ENCODE data around the gene TUBGCP4.
"Not testable (repeated sequence)": the region's sequence is repeated elsewhere in the genome, so short reads cannot be mapped to it uniquely, and the experiment has no call there.

Gene TUBGCP4

DNA sequence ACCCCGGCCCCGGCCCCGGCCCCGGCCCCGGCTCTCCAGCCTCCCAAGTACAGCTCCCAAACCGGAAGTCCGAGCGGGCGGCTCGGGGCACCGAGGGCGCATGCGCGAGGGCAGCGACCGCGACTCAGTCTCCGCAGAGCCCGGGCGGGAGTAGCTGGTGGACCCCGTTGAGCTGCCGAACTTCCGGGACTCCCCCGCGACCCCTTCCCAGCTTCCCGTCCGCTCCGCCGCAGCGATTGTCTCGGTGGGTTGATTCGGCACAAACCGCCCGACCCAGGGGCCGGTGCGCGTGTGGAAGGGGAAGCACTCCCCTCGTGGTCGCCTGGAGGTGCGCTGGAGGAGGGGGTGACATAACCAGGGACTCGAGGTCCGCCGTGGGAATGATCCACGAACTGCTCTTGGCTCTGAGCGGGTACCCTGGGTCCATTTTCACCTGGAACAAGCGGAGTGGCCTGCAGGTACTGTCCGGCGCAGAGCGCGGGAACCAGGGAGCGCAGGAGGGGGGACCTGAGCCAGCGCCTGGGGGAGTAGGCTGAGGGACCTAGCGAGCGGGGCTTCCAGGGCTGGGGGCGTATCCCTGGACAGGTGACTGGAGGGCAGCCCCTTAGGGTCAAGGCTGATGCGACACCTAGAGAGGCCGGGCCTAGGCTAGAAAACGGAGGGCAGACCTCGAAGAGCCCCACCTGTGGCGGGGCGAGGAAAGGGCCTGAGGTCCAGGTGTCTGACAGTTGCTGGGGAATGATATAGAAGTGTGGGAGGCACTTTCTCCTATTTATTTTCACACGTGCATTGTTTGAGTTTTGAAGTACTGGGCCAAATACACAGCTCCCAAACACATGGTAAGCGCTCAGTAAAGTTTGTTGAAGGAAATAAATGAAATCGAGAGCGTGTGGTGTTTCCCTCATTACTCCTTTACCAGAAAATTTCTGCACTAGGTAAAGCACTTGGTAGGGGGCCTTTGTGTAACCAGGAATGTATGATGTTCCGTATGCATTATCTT, at the start of gene TUBGCP4, which contains the start of gene ZSCAN29:
Gene TUBGCP4, plus strand, starts transcription at position 127 of the 1,000 bp plus-strand sequence. Its CDS starts 254 bp downstream, at position 381.
Gene ZSCAN29, minus strand, starts transcription at position 69 of the 1,000 bp plus-strand sequence. CDS start 1,130 bp downstream, outside the sequence.
- peak; percentile 84 for DNase-seq

DNA sequence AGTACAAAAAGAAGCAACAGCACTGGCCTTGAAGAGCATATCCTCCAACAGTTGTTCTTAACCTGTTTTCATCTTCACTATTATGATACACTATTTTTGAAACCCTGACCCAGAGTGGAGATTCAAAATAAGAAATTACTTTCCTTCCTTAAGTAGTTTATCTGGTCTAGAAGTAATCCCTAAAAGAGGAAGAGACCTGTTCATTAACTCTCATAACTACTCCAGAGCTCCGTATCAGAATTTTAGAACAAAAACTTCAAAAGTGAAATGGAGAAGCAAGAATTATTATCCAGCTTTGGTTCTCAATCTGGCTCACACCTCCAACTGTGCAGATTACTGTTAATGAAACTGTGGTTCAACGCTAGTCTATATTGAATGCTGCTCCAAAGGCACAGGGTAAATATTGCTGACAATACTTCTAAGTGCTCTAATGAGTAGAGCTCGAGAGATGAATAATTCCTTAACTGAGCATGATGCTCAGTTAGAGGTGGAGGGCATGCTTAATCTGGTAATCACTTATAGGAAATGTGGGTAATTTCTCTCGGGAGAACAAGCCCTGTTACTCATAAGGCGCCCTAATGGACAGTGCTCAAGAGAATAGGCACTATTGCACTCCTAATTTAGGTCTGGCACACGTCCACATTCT, 45.7 kb upstream of the TUBGCP4 start:
- DNase-seq, result no peak

- DNase-seq, result peak; percentile 13
Observed at GRCh38 chr15:43329217-43329959, 41.5 kb upstream of the TUBGCP4 start.

DNA sequence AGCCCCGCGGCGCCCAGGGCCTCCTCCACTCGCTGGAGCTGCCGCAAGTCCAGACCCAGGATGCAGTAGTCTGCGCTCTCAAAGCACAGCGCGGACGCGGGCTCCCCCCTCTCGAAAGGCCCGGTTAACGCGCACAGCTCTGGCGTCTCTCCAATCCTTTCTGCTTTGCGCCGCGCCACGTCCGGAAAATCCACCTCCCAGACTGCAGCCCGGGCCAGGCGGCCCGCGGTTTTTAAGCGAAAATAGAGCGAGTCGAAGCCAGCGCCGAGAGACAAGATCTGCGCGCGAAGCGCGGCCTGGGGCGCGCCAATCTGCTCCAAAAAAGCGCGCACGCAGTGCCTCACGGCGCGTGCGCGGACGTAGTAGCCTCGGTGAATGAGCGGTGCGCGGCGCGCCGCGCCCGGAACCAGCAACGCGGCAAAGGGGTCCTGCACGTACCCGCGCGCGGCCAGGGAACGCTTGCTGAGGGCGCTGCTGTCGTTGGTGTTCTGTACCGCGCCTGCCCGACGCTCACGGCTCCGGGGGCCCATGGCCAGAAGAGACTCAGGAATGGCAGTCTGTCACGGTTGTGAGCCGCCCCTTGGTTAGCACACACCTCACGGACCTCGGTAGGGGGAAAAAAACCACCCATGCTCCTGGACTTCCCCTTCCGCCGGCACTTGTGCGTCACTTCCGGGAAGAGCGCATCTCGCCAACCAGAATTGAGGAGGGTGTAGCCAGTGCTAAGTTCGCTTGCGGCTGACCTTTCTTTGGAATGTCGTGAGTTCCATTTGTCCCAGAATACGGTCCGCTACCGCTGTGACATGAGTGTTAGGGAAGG, 40.7 kb upstream of the TUBGCP4 start, which contains the start of gene LCMT2:
Gene LCMT2, minus strand, starts transcription at position 614 of the 820 bp plus-strand sequence. Its CDS starts 84 bp downstream, at position 530.
- DNase-seq, result peak; percentile 91

- DNase-seq, result no peak
Observed at GRCh38 chr15:43330780-43331087, 40.2 kb upstream of the TUBGCP4 start.

- DNase-seq, result peak; percentile 2
Observed at GRCh38 chr15:43346305-43346704, 24.6 kb upstream of the TUBGCP4 start.

DNA sequence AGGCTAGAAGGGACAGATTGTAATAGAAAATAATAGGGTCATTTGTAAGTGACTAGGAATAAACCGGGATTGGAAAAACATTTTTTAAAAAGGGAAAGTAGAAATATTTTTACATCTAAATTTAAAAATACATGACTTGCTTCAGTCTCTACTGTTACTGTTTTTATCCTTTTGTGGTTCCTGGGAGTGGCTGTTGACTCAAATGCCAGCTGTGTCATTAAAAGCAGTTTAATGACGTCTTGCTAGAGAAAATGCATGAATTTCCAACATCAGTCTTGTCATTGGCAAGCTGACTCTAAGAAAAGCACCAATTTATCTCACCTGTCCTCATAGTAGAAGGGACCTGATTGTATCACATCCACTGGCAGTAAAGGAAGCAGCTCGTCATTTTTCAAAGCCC, 23.8 kb upstream of the TUBGCP4 start:
- DNase-seq, result no peak

- DNase-seq, result no peak
Observed at GRCh38 chr15:43352693-43353382, 18.1 kb upstream of the TUBGCP4 start.

DNA sequence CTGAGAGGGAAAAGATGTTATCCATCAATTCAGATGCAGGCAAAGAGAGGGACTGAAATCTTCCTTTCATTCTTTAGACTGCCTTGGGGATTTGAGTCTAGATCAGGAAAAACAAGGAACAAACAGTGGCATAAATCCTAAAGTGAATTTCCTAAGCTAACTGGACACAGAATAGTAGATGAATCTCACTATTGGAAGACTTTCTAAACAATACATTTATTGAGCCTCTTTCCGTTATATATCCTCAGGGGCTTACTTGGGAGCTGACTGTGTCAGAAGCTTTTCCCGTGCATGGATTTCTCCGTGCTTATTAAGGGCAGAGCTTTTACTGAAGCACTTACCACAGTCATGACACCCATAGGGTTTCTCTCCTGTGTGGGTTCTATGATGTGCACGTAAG, 10.1 kb upstream of the TUBGCP4 start:
- DNase-seq, result no peak

- DNase-seq, result no peak
Observed at GRCh38 chr15:43361313-43361903, 9.5 kb upstream of the TUBGCP4 start.

DNA sequence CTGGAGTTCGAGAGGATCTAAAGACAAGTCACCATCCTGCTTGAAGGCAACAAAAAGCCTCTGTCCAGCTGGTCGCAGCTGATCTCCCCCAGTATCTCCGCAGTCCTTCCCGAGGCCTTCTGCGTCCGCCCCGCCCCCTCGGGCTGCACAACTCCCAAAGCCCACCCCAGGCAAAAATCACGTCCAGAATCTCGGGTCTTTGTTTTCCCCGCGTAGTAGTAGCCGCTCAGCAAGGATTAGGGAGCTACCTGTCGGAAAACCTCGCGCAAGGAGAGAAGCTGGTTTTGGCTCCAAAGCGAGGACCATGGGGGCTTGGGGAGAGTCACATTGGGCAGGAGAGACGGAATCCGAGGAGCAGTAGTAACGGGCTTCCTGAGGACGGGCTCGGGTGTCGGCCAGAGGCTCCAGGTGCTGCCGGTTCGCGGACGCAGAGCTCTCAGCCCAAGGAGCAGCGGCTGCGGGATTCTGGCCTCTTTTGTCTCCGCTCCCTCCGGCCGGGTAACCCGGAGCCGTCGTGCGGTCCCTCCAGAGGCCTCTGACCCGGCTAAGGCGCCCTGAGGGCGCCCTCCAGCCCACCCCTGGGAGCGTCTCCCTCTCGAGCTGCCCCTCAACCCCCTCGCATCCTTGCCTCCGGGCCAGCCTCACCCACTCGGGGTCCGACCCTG, 459 bp upstream of the TUBGCP4 start:
- DNase-seq, result peak; percentile 69

- peak; percentile 67 for DNase-seq
Observed at GRCh38 chr15:43376017-43376705, 5.3 kb downstream of the TUBGCP4 start.

GRCh38 chr15:43378601-43379000, 7.7 kb downstream of the TUBGCP4 start:
- DNase-seq, result no peak

DNA sequence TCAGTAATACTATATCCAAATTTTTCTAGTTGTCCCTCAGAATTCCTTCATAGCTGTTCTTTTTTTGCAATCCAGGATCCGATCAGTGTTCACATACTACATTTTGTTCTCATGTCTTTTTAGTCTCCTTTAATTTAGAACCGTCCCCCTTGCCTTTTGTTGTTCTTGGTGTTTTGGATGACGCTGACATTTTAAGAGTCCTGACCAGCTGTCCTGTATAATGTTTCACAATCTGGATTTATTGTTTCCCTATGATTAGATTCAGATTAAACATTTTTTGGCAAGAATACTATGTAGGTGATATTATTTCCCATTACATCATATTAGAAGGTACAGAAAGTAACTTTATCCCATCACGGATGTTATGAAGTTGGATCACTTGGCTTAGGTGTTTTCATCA, 11.4 kb downstream of the TUBGCP4 start:
- no peak for DNase-seq

- no peak for DNase-seq
Observed at GRCh38 chr15:43383070-43383469, 12.2 kb downstream of the TUBGCP4 start.

GRCh38 chr15:43390723-43391122, 19.8 kb downstream of the TUBGCP4 start:
- no peak for DNase-seq

DNA sequence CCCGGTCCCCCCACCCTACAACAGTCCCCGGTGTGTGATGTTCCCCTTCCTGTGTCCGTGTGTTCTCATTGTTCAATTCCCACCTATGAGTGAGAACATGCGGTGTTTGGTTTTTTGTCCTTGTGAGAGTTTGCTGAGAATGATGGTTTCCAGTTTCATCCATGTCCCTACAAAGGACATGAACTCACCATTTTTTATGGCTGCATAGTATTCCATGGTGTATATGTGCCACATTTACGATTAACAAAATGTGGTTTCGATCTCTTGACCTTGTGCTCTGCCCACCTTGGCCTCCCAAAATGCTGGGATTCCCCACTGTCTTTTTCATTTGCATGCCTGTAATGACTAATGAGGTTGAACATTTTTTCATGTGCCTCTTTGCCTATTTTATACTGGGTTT, 22.7 kb downstream of the TUBGCP4 start:
- DNase-seq, result not testable (repeated sequence)

- DNase-seq, result no peak
Observed at GRCh38 chr15:43402255-43402654, 31.4 kb downstream of the TUBGCP4 start.

GRCh38 chr15:43403616-43404015, 32.7 kb downstream of the TUBGCP4 start:
- DNase-seq, result no peak

- DNase-seq, result no peak
Observed at GRCh38 chr15:43404130-43404529, 33.2 kb downstream of the TUBGCP4 start.

All from DMS53 (cell line).